ENCODE data around the gene ATG16L1. TPM values are rescaled to one million over a fixed set of nuclear protein-coding genes. Genes with fewer than 3 reads are reported as not detected.

Gene ATG16L1
- polyA plus RNA-seq (ENCODE audit: insufficient read length in 3 of 3): 10 to 100 TPM; 22.2 to 23.6 (median 22.3) TPM

- DNase-seq (ENCODE audit: low read depth in 3 of 3, low spot score in 2 of 3): peak; percentile 84 to 92 (median 84)
These were observed at the start of gene ATG16L1 for GRCh38 chr2:233251306-233252116. TSS of gene ATG16L1 (plus strand) at chr2:233251673. CDS start at chr2:233251828, 155 bp downstream.

GRCh38 chr2:233202531-233202944, 48.9 kb upstream of the ATG16L1 start:
- DNase-seq (ENCODE audit: low read depth in 3 of 3, low spot score in 2 of 3): no peak

- no peak for DNase-seq (ENCODE audit: low read depth in 3 of 3, low spot score in 2 of 3)
These were observed 48.4 kb upstream of the ATG16L1 start for GRCh38 chr2:233203060-233203459.

GRCh38 chr2:233204286-233204936, 47.1 kb upstream of the ATG16L1 start:
- DNase-seq (ENCODE audit: low read depth in 3 of 3, low spot score in 2 of 3): no peak

- no peak for DNase-seq (ENCODE audit: low read depth in 3 of 3, low spot score in 2 of 3)
These were observed 42.9 kb upstream of the ATG16L1 start for GRCh38 chr2:233208382-233209116.

- no peak for DNase-seq (ENCODE audit: low read depth in 3 of 3, low spot score in 2 of 3)
These were observed 42.3 kb upstream of the ATG16L1 start for GRCh38 chr2:233209117-233209532.

GRCh38 chr2:233209533-233210171, 41.8 kb upstream of the ATG16L1 start:
- no peak for DNase-seq (ENCODE audit: low read depth in 3 of 3, low spot score in 2 of 3)

GRCh38 chr2:233210281-233210680, 41.2 kb upstream of the ATG16L1 start:
- no peak for DNase-seq (ENCODE audit: low read depth in 3 of 3, low spot score in 2 of 3)

- DNase-seq (ENCODE audit: low read depth in 3 of 3, low spot score in 2 of 3): no peak
These were observed 40.5 kb upstream of the ATG16L1 start for GRCh38 chr2:233210843-233211547.

GRCh38 chr2:233211548-233211895, 40.0 kb upstream of the ATG16L1 start:
- DNase-seq (ENCODE audit: low read depth in 3 of 3, low spot score in 2 of 3): no peak

GRCh38 chr2:233213011-233213410, 38.5 kb upstream of the ATG16L1 start:
- no peak for DNase-seq (ENCODE audit: low read depth in 3 of 3, low spot score in 2 of 3)

- no peak for DNase-seq (ENCODE audit: low read depth in 3 of 3, low spot score in 2 of 3)
These were observed 37.5 kb upstream of the ATG16L1 start for GRCh38 chr2:233213975-233214374.

- no peak for DNase-seq (ENCODE audit: low read depth in 3 of 3, low spot score in 2 of 3)
These were observed 33.5 kb upstream of the ATG16L1 start for GRCh38 chr2:233217892-233218377.

GRCh38 chr2:233218836-233219235, 32.6 kb upstream of the ATG16L1 start:
- DNase-seq (ENCODE audit: low read depth in 3 of 3, low spot score in 2 of 3): no peak

- no peak for DNase-seq (ENCODE audit: low read depth in 3 of 3, low spot score in 2 of 3)
These were observed 31.6 kb upstream of the ATG16L1 start for GRCh38 chr2:233219848-233220247.

- no peak for DNase-seq (ENCODE audit: low read depth in 3 of 3, low spot score in 2 of 3)
These were observed 30.0 kb upstream of the ATG16L1 start for GRCh38 chr2:233221378-233222063.

GRCh38 chr2:233223059-233223894, 28.2 kb upstream of the ATG16L1 start:
- no peak for DNase-seq (ENCODE audit: low read depth in 3 of 3, low spot score in 2 of 3)

GRCh38 chr2:233225230-233226068, 26.0 kb upstream of the ATG16L1 start:
- DNase-seq (ENCODE audit: low read depth in 3 of 3, low spot score in 2 of 3): no peak

Measured in right renal cortex interstitium (tissue), 3 donors.